Activated naive CD4-positive, alpha-beta T cell treated with anti-CD3 and anti-CD28 coated beads, Interleukin-2, amount 50 U/mL, for 24 hours (primary cell): ENCODE data around the gene ADAP1.
A peak's percentile ranks its signal among the peaks of the same experiment; 100 is the strongest.
"Not testable (repeated sequence)": the region's sequence is repeated elsewhere in the genome, so short reads cannot be mapped to it uniquely, and the experiment has no call there.

Source experiments
- H3K27ac Mint-ChIP-seq: one replicate; pipeline ENCODE4 v1.8.0; 2021; ENCODE audit warnings: mild to moderate bottlenecking, mixed read lengths
- H3K27me3 Mint-ChIP-seq: one replicate; pipeline ENCODE4 v1.8.0; 2021; ENCODE audit warnings: mixed read lengths
- H3K36me3 Mint-ChIP-seq: one replicate; pipeline ENCODE4 v1.8.0; 2021; ENCODE audit warnings: mixed read lengths
- H3K4me1 Mint-ChIP-seq: one replicate; pipeline ENCODE4 v1.8.0; 2021; ENCODE audit warnings: mixed read lengths
- H3K4me3 Mint-ChIP-seq: one replicate; pipeline ENCODE4 v1.8.0; 2021; ENCODE audit warnings: mild to moderate bottlenecking, mixed read lengths
- H3K9me3 Mint-ChIP-seq: one replicate; pipeline ENCODE4 v1.8.0; 2021; ENCODE audit warnings: mixed read lengths

ADAP1 gene

GRCh38 chr7:943793-944192 is 10.7 kb downstream of the ADAP1 start:
- not testable (repeated sequence) for H3K27me3 Mint-ChIP-seq, H3K4me3 Mint-ChIP-seq, H3K27ac Mint-ChIP-seq

GRCh38 chr7:940599-941408 is 13.7 kb downstream of the ADAP1 start:
- no peaks in the 10 kb centered on the region for H3K27me3 Mint-ChIP-seq
- H3K27ac Mint-ChIP-seq = peak overlapping the region; percentile 91

More at GRCh38 chr7:943793-944192, 10.7 kb downstream of the ADAP1 start:
- H3K9me3 Mint-ChIP-seq, H3K36me3 Mint-ChIP-seq: not testable (repeated sequence)
- H3K4me1 Mint-ChIP-seq = peaks cover 24% of the 10 kb centered on the region

DNA sequence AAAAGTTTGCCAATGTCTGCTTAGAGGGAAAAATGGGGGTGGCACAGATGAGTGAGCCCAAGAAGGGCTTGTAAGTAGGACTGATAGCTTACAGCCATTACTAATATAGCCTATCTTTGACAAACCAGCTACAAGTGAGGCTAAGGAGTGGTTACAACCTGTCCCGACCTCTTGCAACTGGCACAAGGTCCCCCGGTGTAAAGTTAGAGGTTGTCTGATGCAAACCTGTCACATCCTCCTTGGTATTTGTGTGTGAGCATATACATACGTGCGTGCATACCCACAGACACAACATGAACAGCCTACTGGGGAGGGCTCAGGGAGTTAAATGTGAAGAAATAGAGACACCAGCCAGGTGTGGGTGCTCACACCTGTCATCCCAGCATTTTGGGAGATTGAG is 14.6 kb downstream of the ADAP1 start:
- no peaks in the 10 kb centered on the region for H3K9me3 Mint-ChIP-seq
- H3K4me3 Mint-ChIP-seq = no peak overlapping the region
- H3K36me3 Mint-ChIP-seq = no peaks in the 10 kb centered on the region
- peaks cover 31% of the 10 kb centered on the region for H3K4me1 Mint-ChIP-seq
- H3K27ac Mint-ChIP-seq = no peak overlapping the region
- H3K27me3 Mint-ChIP-seq = no peaks in the 10 kb centered on the region

More at GRCh38 chr7:940599-941408, 13.7 kb downstream of the ADAP1 start:
- H3K4me1 Mint-ChIP-seq = peaks cover 31% of the 10 kb centered on the region
- no peaks in the 10 kb centered on the region for H3K36me3 Mint-ChIP-seq
- peak overlapping the region; percentile 71 for H3K4me3 Mint-ChIP-seq
- no peaks in the 10 kb centered on the region for H3K9me3 Mint-ChIP-seq

DNA sequence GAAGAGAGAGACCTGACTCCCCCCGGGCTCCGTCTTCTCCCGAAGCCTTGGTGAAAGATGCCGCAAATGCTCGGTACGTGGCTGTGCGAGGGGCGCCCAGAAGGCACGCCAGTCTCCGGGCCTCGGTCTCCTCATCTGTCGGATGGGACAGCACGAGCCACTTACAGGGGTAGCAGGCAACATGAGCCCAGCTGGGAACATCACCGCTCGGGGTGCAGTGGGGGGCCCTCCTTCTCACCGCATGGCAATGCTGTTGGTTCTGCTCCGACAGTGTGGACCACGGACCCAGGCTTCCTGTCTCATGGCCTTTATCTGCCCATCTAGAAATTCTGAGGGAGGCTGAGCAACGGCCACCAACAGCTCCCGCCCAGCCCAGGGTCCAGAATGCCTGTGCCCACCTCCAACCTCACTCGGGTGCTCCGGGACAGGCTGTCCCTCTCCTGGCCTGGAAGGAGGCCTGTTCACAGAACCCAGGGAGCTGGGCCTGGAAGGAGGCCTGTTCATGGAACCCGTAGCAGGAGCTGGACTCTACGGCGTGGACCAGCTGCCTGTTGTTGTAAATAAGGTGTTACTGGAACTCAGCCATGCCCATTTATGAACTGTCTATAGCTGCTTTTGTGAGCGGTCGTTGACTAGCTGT is 15.8 kb downstream of the ADAP1 start:
- Mint-ChIP-seq H3K9me3 (no peaks in the 10 kb centered on the region), H3K4me1 (peaks cover 31% of the 10 kb centered on the region), H3K4me3 (no peak overlapping the region), H3K27me3 (no peaks in the 10 kb centered on the region), H3K27ac (no peak overlapping the region), H3K36me3 (no peaks in the 10 kb centered on the region)

DNA sequence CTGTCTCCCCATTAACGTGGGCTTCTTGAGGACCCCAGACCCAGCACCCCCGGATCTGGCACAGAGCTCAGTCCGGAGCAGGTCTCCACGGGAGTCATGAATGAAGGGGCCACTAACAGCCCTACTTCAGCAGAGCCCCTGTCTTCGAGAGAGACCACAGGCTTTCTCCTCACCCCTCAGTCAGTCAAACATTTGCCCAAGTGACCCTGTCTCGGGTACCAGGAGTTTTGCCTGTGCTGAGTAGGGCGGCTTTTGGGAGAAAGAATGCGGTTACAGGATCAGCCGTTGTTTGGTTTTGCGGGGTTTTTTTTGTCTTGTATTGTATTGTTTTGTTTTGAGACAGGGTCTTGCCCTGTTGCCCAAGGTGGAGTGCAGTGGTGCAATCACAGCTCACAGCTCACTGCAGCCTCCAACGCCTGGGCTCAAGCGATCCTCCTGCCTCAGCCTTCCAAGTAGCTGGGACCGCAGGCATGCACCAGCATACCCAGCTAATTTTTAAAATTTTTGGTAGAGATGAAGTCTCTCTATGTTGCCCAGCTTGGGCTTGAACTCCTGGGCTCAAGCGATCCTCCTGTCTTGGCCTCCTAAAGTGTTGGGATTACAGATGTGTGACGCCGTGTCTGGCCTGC is 16.5 kb downstream of the ADAP1 start:
- Mint-ChIP-seq H3K36me3 (no peaks in the 10 kb centered on the region), H3K9me3 (no peaks in the 10 kb centered on the region), H3K4me3 (no peak overlapping the region), H3K4me1 (peaks cover 31% of the 10 kb centered on the region), H3K27ac (no peak overlapping the region), H3K27me3 (no peaks in the 10 kb centered on the region)

- Mint-ChIP-seq H3K9me3 (no peaks in the 10 kb centered on the region), H3K36me3 (no peaks in the 10 kb centered on the region), H3K4me3 (no peak overlapping the region), H3K27me3 (no peaks in the 10 kb centered on the region), H3K4me1 (peaks cover 24% of the 10 kb centered on the region), H3K27ac (peak overlapping the region; percentile 68)
These were observed 18.0 kb downstream of the ADAP1 start for GRCh38 chr7:936386-937054.

- Mint-ChIP-seq H3K4me3 (no peak overlapping the region), H3K9me3 (no peaks in the 10 kb centered on the region), H3K36me3 (no peaks in the 10 kb centered on the region), H3K27me3 (no peaks in the 10 kb centered on the region), H3K27ac (no peak overlapping the region), H3K4me1 (peaks cover 18% of the 10 kb centered on the region)
These were observed 18.6 kb downstream of the ADAP1 start for GRCh38 chr7:935874-936385.

DNA sequence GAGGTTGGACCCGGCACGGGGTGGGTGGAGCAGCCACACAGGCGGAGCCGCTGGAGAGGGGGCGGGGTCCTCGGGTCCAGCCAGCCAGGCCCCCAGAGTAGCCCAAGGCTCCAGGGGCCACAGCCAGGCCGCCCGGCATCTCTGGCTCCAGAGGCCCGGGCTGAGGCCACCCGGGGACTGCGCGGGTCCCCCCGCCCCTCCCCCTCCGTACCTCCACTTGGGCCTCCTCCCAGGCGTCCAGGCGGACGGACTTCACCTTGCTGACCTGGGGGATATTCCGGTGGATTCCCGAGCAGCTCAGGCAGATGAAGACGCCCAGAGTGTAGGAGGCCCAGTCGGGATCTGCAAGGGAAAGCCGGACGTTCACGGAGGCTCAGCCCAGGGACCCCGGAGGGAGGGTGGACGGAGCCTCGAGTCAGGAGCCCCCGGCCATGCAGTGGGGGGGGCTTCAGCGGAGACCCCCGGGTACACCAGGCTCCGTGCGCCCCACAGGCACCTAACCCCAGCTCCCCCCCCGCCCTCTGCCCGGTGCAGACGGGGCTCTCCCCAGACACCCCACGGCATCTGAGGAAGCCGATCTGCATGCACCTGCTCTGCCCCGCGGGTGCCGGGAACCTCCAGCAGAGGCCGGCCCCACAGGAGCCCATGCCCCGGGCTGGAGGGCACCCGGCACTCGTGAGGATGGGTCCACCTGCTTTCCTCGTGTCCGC is 19.2 kb downstream of the ADAP1 start:
- Mint-ChIP-seq H3K36me3 (no peaks in the 10 kb centered on the region), H3K4me3 (no peak overlapping the region), H3K9me3 (no peaks in the 10 kb centered on the region), H3K27ac (no peak overlapping the region), H3K27me3 (no peaks in the 10 kb centered on the region), H3K4me1 (peaks cover 12% of the 10 kb centered on the region)

DNA sequence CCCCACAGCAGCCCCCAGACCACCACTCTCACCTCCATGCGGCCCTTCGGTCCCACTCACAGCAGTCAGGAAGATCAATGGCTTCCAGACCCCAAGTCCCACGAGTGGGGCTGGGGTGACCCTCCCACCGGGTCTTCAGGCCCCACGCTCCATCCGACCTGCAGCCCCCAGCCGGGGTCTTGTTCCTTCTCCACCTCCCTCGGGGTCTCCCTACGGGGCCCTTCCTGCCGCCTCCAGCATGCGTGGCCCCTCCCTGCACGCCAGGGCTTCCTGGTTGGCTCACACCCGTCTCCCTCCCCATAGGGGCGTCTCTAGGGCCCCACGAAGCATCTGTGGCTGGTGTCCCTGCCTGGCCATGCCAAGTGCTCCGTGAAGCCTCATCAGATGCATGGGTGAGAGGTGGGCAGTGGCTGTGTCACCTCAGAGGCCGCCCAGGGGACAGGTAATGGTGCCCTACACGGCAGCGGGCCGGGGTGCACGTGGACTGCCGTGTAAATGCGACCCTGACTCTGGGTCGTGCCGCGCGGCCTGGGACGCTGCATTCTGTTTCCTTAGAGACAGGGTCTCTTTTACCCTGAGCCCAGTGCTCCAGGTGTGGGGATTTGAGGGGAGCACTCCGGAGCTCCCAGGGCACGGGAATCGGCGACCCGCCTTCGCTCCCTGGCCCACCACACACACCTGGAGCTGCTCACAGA is 19.9 kb downstream of the ADAP1 start:
- H3K27ac Mint-ChIP-seq = no peak overlapping the region
- no peak overlapping the region for H3K4me3 Mint-ChIP-seq
- no peaks in the 10 kb centered on the region for H3K36me3 Mint-ChIP-seq
- no peaks in the 10 kb centered on the region for H3K27me3 Mint-ChIP-seq
- H3K9me3 Mint-ChIP-seq = no peaks in the 10 kb centered on the region
- H3K4me1 Mint-ChIP-seq = peaks cover 10% of the 10 kb centered on the region

- Mint-ChIP-seq H3K4me1 (peaks cover 15% of the 10 kb centered on the region), H3K9me3 (no peaks in the 10 kb centered on the region), H3K27me3 (no peaks in the 10 kb centered on the region), H3K4me3 (no peak overlapping the region), H3K27ac (no peak overlapping the region), H3K36me3 (no peaks in the 10 kb centered on the region)
These were observed 21.9 kb downstream of the ADAP1 start for GRCh38 chr7:932651-932975.

GRCh38 chr7:931871-932650 is 22.4 kb downstream of the ADAP1 start:
- Mint-ChIP-seq H3K27ac (no peak overlapping the region), H3K4me3 (no peak overlapping the region), H3K9me3 (no peaks in the 10 kb centered on the region), H3K27me3 (no peaks in the 10 kb centered on the region), H3K36me3 (no peaks in the 10 kb centered on the region), H3K4me1 (peaks cover 15% of the 10 kb centered on the region)

DNA sequence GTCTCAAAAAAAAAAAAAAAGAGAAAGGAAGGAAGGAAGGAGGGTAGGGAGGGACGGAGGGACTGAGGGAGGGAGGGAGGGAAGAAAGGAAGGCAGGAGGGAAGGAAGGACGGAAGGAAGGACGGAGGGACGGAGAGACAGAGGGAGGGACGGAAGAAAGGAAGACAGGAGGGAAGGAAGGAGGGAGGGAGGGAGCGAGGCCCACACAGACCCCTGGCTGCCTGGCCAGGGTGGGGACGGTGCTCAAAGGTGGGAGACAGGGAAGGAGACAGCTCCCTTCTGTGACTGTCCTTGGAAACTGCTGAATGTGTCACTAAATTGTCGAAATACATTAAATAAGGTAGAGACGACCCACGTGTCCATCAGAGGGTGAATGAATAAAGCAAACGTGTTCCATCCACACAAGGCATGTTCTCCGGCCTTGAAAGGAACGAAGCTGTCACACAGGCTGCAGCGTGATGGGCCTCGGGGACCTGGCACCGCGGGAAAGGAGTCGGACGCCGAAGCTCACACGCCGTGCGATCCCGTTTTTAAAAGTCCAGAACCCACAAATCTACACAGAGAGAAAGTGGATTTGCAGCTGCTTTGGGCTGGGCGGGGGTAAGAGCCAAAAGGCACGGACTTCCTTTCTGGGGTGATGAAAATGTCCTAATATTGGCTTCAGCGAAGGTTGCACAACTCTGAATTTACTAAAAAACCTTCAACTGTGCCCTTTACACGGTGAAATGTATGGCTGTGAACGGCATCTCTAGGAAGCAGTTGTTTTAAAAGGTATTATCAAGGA is 23.3 kb downstream of the ADAP1 start:
- Mint-ChIP-seq H3K4me3 (no peak overlapping the region), H3K36me3 (no peaks in the 10 kb centered on the region), H3K27me3 (no peaks in the 10 kb centered on the region), H3K9me3 (no peaks in the 10 kb centered on the region), H3K27ac (no peak overlapping the region), H3K4me1 (peaks cover 9% of the 10 kb centered on the region)

- H3K4me3 Mint-ChIP-seq = no peak overlapping the region
- peaks cover 13% of the 10 kb centered on the region for H3K4me1 Mint-ChIP-seq
- no peaks in the 10 kb centered on the region for H3K27me3 Mint-ChIP-seq
- H3K36me3 Mint-ChIP-seq = no peaks in the 10 kb centered on the region
- no peaks in the 10 kb centered on the region for H3K9me3 Mint-ChIP-seq
- no peak overlapping the region for H3K27ac Mint-ChIP-seq
These were observed 25.2 kb downstream of the ADAP1 start for GRCh38 chr7:929311-929711.
